Posterior vena cava (tissue), 2 donors: ENCODE measurements around the gene DDHD1. TPM values are rescaled to one million over a fixed set of nuclear protein-coding genes. Genes with fewer than 3 reads are reported as not detected.

Experiments used
- DNase-seq: peaks from one replicate; pipeline ENCODE4 v3.0.0-alpha.2; 2020; ENCODE audit warnings: low spot score
- intact Hi-C, 2 donors: fragments of 100-400 bp; cut with DNase I; formaldehyde crosslinking; loops; one replicate each; pipeline versions ENCODE4 v1.14.1 to v1.14.2; 2022 to 2023
- total RNA-seq, 2 donors: library from RNA; stranded (reverse); fragmentation: NEBNext Ultra II Directional; extraction: Animal tissue kit (Norgen Biotek cat#: 25700); gene quantifications; one replicate each; pipeline ENCODE4 v1.2.1, GENCODE V29; 2021
- donor health status: DM: yes; HTN: yes; CAD: no.
- donor health status: DM: yes; HTN: yes; CAD: no.

Gene DDHD1
- total RNA-seq, 2 donors from 2014 or later = 15.8 to 20.1 TPM

DNA sequence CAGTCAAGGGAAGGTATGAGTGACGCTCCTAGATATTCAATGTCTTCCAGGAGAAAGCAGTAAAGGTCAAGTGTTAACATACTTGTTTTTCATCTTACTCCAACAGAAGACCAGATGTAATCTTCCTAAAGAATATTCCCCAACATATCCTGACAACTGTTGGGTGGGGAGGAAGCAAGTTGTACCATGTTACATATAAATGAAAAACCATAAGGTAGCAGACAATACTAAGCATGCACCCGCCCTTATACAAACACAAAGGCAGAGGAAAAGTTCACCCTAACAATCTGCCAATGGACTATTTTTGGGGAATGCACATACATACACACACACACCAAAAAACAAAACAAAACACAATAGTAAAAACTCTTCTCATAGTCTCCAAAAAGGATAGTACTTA is 112.1 kb downstream of the DDHD1 start:
- intact Hi-C loops = no loop called here
- DNase-seq = no peak

DNA sequence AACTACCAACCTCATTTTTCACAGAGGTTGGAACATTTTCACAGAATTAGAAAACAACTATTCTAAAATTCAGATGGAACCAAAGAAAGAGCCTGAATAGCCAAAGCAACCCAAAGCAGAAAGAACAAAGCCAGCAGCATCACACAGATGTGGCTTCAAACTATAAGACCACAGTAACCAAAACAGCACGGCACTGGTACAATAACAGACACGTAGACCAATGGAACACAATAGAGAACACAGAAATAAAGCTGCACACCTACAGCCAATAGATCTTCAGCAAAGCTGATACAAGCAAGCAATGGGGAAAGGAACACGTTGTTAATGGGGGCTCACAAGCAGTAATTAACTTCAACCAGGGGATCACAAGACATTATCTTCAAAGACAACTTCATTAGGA is 114.5 kb downstream of the DDHD1 start:
- intact Hi-C loops = no loop called here
- DNase-seq = no peak

DNA sequence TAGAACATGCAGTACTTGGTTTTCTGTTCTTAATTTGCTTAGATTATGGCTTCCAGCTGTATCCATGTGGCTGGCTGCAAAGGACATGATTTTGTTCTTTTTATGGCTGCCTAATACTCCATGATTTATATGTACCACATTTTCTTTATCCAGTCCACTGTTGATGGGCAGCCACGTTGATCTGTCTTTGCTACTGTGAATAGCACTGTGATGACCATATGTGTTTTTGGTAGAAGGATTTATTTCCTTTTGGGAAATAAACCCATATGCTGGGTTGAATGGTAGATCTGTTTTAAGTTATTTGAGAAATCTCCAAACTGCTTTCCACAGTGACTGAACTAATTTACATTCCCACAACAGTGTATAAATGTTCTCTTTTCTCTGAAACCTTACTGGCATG is 116.1 kb downstream of the DDHD1 start:
- intact Hi-C loops = no loop called here
- no peak for DNase-seq

- no peak for DNase-seq
- intact Hi-C loops = no loop called here
Observed at GRCh38 chr14:53035336-53036210, 117.5 kb downstream of the DDHD1 start.

GRCh38 chr14:53034688-53035230 is 118.4 kb downstream of the DDHD1 start:
- intact Hi-C loops = no loop called here
- DNase-seq = no peak

- intact Hi-C loops = no loop called here
- no peak for DNase-seq
Observed at GRCh38 chr14:53034036-53034435, 119.1 kb downstream of the DDHD1 start.

GRCh38 chr14:53032838-53033390 is 120.2 kb downstream of the DDHD1 start:
- intact Hi-C loops = no loop called here
- DNase-seq = no peak

DNA sequence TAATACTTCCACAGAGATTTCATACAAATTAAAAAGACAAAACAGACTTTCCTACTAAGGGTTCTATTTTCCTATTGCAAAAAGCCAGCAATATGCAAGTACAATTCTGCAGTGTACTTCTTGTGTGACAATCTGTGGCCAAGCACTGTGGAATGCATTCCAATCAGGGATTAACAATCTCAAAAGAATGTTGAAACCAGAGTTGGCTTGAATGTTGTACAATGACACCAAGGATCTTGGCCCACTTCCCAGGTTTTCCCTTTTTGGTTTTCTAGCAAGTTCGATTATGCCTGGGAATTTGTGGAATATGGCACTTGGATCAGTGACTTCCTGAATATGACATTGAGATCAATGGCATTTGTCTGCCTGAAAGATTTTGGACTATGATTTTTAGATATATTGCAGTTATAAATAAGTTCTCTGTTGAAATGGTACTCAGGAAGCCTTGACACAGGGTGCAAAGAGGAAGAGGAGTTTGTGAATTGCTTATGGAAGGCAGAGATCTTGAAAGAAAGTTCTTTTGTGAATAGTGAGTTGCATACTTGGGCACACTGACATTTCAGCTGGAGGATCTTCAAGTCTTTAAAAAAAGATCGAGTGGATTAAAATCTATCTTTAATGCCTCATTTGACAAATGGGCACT is 120.8 kb downstream of the DDHD1 start:
- intact Hi-C loops = no loop called here
- DNase-seq = no peak

- intact Hi-C loops = no loop called here
- no peak for DNase-seq
Observed at GRCh38 chr14:53027562-53027961, 125.6 kb downstream of the DDHD1 start.

- intact Hi-C loops = no loop called here
- DNase-seq = no peak
Observed at GRCh38 chr14:53027041-53027440, 126.1 kb downstream of the DDHD1 start.

- DNase-seq = no peak
- intact Hi-C loops = no loop called here
Observed at GRCh38 chr14:53023325-53023724, 129.8 kb downstream of the DDHD1 start.

DNA sequence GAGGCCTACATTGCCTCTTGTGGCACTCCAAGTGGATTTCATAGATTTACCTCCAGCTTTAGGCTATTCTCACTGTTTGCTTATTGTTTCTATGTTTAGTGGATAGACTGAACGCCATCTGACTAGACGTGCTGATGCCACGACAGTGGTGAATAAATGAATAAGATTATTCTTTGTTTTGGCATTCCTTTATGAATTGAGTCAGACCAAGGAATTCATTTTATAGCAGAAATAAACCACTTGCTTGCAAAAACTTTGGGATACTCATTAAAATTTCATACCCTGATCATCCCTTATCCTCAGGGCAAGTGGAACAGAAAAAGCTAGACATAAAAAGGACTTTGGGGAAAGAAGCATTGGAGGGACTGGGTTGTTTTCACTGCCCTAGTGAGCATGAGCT is 130.5 kb downstream of the DDHD1 start:
- no peak for DNase-seq
- intact Hi-C loops = no loop called here

- no peak for DNase-seq
- intact Hi-C loops = no loop called here
Observed at GRCh38 chr14:53020193-53020932, 132.8 kb downstream of the DDHD1 start.

DNA sequence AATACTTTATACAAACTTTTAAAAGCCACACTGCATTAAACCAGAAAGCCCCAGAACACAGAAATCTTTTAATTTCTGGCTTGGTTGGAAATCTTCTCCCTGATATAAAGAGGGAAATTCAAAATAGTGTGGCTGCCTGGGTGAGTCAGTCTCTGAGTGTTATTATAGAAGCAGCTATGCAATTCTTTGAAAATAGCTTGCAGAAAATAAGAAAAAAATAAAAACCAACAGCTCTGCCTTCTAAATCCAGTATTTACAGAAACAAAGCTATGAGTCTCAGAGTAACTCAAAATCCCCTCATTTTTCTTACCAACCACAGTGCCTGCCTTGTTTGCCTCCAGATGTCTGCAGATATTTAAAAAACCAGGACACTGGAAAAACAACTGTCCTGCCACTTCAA is 133.7 kb downstream of the DDHD1 start:
- DNase-seq = no peak
- intact Hi-C loops = no loop called here

- no peak for DNase-seq
- intact Hi-C loops = no loop called here
Observed at GRCh38 chr14:53017837-53018236, 135.3 kb downstream of the DDHD1 start.

DNA sequence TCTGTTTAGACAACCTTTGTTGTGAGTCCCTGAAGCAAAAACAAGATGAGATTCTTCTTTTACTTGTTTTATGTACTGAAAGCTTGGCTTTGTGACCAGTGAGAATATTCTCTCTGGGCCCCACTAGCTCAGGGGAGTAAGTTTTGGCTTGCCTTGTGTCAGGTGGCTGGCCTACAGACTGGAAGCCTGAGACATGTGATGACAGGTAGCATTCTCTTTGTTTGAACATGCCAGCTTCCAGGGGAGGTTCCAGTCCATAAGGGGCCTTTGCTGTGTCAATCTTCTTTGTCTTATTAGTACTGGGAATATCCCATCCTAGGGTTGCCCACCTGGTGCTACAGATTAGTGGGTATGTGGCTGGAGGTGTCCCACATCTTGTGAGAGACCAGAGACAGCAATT is 136.2 kb downstream of the DDHD1 start:
- intact Hi-C loops = no loop called here
- DNase-seq = no peak

- intact Hi-C loops = no loop called here
- DNase-seq = no peak
Observed at GRCh38 chr14:53016491-53016890, 136.6 kb downstream of the DDHD1 start.

- DNase-seq = peak; percentile 95
- intact Hi-C loops = no loop called here
Observed at GRCh38 chr14:53011053-53011462, 142.1 kb downstream of the DDHD1 start.

GRCh38 chr14:53010193-53011040 is 142.7 kb downstream of the DDHD1 start:
- DNase-seq = no peak
- intact Hi-C loops = no loop called here
